HG03175 (cell line): ENCODE measurements around the gene ARSG.

Source experiments
- ATAC-seq: cut with Tn5 transposase; IDR thresholded peaks from one replicate; pipeline ENCODE4 v1.9.1; 2021; ENCODE audit warnings: mild to moderate bottlenecking, moderate library complexity; ENCODE audit not compliant: unreplicated experiment

The ARSG gene

DNA sequence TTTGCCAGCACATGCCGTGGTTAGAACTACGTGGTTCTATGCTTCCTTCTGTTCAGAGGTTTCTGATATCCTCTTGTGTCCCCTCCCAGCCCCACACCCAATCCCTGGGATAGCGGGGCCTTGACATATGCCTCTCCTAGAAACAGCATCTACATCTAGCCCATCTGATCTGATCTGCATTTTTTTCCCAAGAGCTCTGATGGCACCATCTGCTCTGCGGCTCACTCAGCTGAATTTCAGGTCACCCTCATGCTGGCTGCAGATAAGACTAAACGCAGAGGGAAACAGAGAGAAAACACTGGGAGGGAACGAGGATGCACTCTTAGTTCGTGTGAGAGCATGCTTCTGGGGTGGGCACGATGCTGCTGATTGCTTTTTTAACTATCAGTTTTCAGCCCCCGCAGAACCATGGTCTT is 155.3 kb downstream of the ARSG start:
- no peak for ATAC-seq

DNA sequence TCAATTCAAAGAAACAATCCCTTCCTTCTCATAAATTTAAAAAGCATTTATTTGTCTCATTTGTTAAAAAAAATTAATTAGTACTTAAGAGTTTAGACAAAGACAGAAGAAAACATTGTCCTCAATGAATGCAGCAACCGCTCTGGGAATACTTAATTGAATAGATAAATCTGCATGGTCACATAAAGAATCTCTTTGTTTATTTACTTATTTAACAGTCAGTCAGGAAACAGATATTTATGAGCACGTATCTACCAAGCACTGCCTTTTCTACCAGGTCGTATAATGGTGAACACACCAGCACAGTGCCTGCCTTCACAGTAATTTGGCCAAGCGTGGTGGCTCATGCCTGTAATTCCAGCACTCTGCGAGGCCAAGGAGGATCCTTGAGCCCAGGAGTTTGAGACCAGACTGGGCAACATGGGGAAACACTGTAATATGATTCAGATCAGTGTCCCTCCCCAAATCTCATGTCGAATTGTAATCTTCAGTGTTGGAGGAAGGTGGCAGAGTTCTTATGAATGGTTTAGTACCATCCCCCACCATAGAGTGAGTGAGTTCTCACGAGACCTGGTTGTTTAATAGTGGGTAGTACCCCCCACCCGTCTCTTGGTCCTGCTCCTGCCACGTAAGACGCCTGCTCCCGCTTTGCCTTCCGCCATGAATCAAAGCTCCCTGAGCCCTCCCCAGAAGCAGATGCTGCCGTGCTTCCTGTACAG is 157.9 kb downstream of the ARSG start:
- no peak for ATAC-seq

DNA sequence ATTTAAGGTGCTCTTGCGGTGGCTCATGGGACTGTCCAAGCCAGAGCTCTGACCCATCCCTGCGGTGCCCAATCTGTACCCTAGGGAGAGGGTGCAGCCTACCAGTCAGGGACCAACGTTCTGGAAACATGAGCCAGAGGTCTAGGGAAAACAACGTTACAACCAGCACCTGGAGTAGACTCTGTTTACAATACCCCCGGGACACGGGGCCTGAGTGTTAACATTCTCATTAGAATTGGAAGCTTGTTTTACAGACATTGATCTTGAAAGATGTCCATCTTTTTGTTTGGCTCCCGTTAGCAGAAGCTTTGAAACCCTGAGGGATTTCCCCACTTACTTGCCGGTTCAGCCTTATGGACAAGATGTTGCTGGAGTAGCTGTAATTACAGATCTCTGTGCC is 159.1 kb downstream of the ARSG start:
- ATAC-seq, result no peak

DNA sequence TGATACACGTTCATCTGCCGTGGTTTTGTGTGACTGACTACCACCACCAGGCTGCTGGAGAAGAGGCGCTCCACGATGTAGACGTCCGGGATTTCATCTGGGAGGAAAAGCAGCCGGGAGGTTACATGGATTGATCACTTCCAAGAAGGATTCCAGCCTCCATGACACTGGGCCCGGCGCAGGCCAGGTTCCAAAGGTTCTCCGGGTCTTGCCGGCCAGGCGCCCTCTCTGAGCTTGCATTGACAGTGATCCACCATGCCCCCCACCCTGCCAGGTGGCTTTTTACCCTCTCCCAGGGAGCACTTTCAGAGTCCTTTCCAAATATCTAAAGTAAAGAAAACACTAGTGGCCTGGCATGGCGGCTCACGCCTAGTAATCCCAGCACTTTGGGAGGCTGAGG is 159.5 kb downstream of the ARSG start:
- ATAC-seq, result no peak

DNA sequence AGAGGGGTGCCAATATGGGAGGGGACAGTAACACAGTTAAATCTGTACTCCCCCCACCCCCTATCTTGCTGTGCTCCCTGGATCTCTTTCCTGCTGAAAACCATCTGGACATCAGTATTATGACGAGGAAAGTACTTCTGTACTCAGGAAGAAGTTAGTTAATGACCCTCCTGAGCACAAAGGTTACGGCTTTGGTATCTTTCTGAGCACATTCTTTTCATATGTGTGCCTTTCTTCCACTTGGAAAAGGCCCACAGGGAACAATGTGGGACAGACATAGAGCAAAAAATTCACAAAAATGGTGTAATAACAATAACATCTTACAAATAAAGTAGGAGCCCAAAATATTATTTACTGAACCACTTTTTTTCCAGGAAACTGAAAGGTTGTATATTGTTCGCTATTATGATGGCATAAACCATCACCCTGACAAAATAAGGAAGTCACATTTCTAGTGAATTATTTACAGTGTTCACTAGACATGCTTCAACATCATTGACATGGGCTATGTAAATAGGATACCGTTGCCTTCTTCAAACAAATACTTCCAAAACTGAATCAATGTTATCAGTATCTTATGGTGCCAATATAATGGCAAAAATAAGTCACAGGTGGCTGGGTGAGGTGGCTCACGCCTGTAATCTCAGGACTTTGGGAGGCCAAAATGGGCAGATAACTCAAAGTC is 160.5 kb downstream of the ARSG start:
- no peak for ATAC-seq

DNA sequence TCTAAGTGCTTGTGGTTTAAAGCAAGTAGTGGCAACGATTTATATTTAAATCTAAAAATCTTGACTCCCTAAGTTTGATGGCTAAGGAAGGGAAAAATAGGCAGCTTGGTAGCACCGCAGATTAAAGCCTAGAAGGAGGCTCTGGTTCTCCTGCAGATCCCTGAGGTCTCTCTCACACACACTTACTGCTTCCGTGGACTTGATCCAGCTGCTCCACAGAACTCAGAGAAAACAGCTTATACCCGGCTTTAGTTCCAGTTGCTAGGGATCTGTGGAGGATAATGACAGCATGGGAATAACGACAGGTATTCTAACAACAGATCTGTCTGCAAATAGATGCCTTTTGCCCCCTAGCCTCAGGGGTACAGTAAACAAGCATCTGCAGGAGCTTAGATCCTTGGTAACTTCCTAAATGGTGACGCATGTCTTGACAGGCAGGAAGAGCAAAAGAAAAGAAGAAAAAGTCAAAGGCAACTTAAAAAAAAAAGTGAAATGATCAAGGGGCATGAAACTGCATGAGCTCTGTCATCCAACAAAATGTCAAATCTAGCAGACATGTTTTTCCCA is 161.5 kb downstream of the ARSG start:
- ATAC-seq, result no peak

DNA sequence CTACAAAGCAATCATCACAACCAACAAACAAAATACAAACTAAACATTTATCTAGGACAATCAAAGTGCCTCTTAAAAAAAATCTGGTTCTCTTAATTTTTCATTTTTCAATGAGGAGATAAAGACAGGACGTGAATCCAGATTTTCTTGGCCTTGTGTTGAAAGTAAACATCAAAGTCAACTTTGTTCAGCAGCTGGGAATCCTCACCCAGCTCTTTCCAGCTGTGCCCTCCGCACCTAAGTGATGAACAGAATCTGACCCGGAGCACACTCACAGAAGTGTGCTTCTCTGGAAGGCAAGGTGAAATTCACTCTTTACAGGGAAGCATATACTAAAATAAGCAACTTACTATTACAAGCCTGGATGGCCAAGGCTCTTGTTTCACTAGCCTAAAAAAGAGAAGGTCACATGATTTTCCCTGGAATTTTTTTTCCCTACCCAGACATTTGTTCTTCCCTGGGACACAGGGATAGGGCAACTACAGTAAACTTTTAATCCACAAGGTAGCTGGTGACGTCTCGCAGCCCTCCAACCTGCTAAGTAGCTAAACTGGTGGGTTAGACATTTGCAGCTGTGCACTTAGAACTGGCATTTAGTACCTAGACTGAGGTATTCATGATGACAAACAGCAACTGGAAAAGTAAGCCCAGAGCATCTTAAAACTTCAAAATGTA is 162.8 kb downstream of the ARSG start:
- no peak for ATAC-seq

DNA sequence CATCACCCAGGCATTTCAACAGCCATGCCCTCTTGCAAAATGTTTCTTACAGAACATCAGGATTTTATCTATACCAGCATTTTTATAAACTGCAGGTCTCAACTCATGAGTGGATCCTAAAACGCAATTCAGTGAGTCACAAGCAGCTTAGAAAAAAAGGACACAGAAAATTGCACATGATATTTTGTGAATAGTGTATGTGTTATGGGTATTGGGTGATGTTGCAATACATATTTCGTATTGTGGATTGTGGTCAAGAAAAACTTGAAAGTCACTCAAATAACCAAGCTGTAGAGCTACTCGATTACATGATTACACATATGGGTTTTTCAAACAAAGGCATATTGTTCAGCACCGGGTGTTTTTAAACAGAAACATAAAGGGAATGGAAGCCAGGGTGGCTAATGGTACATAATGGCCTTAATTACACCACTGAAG is 164.6 kb downstream of the ARSG start:
- ATAC-seq, result no peak

DNA sequence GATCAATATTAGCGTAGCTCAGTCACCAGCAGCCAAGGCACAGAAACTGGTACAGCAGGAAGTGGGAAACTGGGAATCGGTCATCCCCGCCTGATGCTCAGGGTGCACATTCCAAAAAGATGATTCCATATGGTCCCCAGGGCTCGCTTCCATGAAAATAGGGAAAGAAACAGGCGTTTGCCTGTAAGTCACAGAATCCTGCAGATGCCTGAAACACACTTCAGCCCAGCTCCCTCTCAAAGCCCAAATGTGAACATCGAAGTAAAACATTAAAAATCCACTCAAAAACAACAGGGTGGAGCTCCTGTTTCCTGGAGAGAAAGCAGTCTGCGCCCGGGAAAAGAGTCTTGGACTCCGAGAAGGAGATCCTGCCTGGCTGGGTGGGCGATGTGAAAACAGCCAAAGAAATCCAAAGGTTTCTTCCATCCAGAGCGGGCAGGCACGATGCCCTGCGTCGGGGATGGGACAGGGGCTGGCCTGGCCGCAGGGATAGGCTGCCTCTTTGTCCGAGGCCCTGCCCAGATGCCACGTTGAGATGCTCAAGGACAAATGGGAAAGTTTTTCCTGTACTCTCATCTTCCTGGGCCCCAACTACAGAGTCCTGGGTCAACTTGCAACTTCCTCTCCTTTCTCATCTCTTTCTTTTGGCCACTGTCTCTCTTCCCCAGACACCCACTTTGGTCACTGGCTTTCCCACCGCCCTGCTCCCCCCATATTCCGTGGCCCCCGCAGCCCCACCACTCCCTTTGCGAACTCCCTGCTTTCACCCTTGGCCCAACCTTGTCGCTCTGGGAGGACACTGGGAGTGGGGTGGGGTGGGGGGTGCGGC is 165.3 kb downstream of the ARSG start:
- ATAC-seq, result no peak

- peak; percentile 37 for ATAC-seq
Observed at GRCh38 chr17:68457168-68457538, 165.9 kb downstream of the ARSG start, which contains the start of gene WIPI1. Gene WIPI1 (minus strand): TSS chr17:68457496. CDS start chr17:68457421, 75 bp downstream.

DNA sequence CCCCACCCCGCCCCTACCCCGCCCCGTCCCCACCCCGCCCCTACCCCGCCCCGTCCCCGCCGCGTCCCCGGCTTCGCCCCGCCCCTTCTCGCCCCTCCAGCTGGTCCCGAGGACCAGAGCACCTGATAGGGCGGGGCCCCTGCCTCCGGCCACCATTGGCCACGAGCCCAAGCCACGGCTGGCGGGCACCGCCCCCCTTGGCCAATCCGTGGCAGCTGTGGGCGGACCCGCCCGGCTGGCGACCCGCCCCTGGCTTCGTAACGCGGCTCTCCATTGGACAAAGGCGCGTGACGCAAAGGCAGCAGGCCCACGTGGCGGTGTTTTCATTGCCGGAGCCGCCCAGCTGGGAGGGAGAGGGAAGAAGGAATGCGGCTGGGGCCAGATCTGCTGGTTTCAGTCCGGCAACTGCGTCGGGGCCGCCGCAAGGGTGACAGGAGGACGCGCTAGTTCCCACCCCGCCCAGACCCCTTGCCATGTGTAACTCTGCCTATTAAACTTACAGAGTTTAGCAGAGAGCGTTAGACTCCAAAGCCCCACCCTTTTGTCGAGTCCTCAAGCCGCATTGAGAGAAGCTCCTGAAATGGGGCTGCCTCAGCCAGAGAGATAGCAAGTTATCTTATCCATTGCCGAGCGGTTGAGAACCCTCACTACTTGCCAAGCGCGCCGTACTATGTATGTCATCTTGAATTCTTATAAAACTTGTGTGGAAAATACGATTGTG is 166.4 kb downstream of the ARSG start:
- ATAC-seq, result peak; percentile 79

- no peak for ATAC-seq
Observed at GRCh38 chr17:68458260-68459036, 167.2 kb downstream of the ARSG start.

- ATAC-seq, result peak; percentile 18
Observed at GRCh38 chr17:68459037-68459639, 167.8 kb downstream of the ARSG start.

DNA sequence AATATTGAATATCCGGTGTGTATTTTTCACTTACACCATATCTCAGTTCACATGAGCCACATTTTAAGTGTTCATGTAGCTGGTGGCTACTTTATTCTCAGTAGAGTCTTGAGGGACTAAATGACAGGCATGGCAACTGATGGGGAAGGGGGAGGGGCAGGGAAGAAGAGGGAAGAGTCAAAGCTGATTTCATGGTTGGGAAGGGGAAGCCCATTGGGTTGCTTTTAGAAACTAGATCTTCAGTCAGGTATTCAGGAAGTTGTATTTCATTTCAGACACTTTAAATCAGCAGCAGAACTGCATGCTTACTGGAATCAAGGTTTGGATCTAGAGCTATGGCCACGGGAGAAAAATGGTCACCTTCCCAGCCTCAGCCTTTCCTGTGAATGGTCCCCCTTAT is 168.9 kb downstream of the ARSG start:
- no peak for ATAC-seq

DNA sequence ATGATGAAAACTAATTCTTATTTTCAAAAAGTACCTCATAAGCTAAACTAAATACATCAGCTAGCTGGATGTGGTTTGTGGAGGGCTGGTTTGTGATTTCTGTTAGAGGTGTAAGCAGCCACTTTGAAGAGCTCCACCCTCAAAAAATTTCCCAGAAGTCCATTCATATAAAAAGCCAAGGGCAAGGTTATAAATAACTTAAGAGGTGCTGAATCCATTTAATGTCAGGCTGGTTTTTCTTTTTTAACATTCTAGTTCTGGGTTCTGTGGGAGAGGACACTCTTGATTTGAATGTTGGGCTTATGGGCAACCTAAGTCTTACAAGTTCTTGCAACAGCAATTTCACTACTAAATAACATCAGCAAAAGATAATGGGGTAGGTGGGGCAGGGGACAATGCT is 169.4 kb downstream of the ARSG start:
- ATAC-seq, result no peak

GRCh38 chr17:68461122-68461539 is 169.8 kb downstream of the ARSG start:
- ATAC-seq, result no peak

- ATAC-seq, result no peak
Observed at GRCh38 chr17:68461589-68461988, 170.3 kb downstream of the ARSG start.

GRCh38 chr17:68462381-68463210 is 171.3 kb downstream of the ARSG start:
- peak; percentile 50 for ATAC-seq
